HG02973 (cell line): ENCODE results near the gene CSNK2B.
"Not testable (repeated sequence)": the region's sequence is repeated elsewhere in the genome, so short reads cannot be mapped to it uniquely, and the experiment has no call there.

ENCODE experiments used
- ATAC-seq: cut with Tn5 transposase; IDR thresholded peaks from one replicate; pipeline ENCODE4 v1.9.1; 2021; ENCODE audit warnings: moderate library complexity; ENCODE audit not compliant: unreplicated experiment

Gene CSNK2B

GRCh38 chr6:31687860-31688693 lies 22.2 kb downstream of the CSNK2B start:
- no peak for ATAC-seq

GRCh38 chr6:31689249-31690110 lies 23.6 kb downstream of the CSNK2B start:
- no peak for ATAC-seq

GRCh38 chr6:31690231-31691077 lies 24.6 kb downstream of the CSNK2B start:
- ATAC-seq: no peak

- ATAC-seq: no peak
Measured at GRCh38 chr6:31691078-31691463, 25.2 kb downstream of the CSNK2B start.

- ATAC-seq: no peak
Measured at GRCh38 chr6:31691564-31692108, 25.8 kb downstream of the CSNK2B start.

- ATAC-seq: no peak
Measured at GRCh38 chr6:31692353-31692752, 26.5 kb downstream of the CSNK2B start.

GRCh38 chr6:31692886-31693285 lies 27.0 kb downstream of the CSNK2B start:
- ATAC-seq: no peak

GRCh38 chr6:31693535-31693934 lies 27.7 kb downstream of the CSNK2B start:
- no peak for ATAC-seq

GRCh38 chr6:31697555-31697954 lies 31.7 kb downstream of the CSNK2B start:
- no peak for ATAC-seq

- no peak for ATAC-seq
Measured at GRCh38 chr6:31700740-31701401, 35.0 kb downstream of the CSNK2B start.

- ATAC-seq: no peak
Measured at GRCh38 chr6:31701666-31702404, 36.0 kb downstream of the CSNK2B start.

GRCh38 chr6:31702405-31702818 lies 36.5 kb downstream of the CSNK2B start:
- peak; percentile 4 for ATAC-seq

GRCh38 chr6:31702819-31703716 lies 37.2 kb downstream of the CSNK2B start, which contains the start of gene ABHD16A:
TSS of gene ABHD16A (minus strand) at chr6:31703324. CDS start at chr6:31703281, 43 bp downstream.
- ATAC-seq: peak; percentile 77

- no peak for ATAC-seq
Measured at GRCh38 chr6:31705931-31706330, 40.1 kb downstream of the CSNK2B start.

- no peak for ATAC-seq
Measured at GRCh38 chr6:31706599-31706998, 40.7 kb downstream of the CSNK2B start, which contains the start of gene LY6G6F. TSS of gene LY6G6F (plus strand) at chr6:31706866. CDS start at chr6:31706907, 41 bp downstream.

GRCh38 chr6:31707701-31708100 lies 41.8 kb downstream of the CSNK2B start:
- no peak for ATAC-seq

GRCh38 chr6:31708224-31708623 lies 42.3 kb downstream of the CSNK2B start:
- no peak for ATAC-seq

GRCh38 chr6:31709157-31709556 lies 43.3 kb downstream of the CSNK2B start:
- ATAC-seq: not testable (repeated sequence)
